HG03469 (cell line): ENCODE data around the gene IGFBP3.
A peak's percentile ranks its signal among the peaks of the same experiment; 100 is the strongest.

Experiments used
- ATAC-seq: cut with Tn5 transposase; IDR thresholded peaks from one replicate; pipeline ENCODE4 v1.9.1; 2021; ENCODE audit warnings: mild to moderate bottlenecking, moderate library complexity, moderate number of reproducible peaks; ENCODE audit not compliant: unreplicated experiment

The IGFBP3 gene

DNA sequence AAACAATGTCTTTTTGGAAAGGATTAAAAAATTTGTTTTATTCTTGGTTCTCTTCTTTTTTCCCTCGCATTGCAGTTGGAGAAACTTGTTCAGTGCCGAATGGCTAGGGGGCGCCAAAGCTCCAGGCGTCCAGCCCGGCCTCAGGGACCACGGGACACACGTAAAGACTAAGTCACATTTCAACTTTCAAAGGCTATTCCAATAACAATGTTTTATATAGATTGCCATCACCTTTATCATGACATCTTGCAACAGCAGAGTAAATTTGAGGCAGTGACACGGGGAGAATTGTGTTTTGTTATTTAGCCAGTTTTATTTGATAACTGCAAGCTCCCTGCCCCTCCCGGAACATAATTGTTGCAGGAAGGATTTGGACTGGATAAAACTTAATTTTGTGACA, 2.2 kb upstream of the IGFBP3 start:
- ATAC-seq = no peak

- ATAC-seq = no peak
Measured at GRCh38 chr7:45922810-45923209, 1.7 kb upstream of the IGFBP3 start.

DNA sequence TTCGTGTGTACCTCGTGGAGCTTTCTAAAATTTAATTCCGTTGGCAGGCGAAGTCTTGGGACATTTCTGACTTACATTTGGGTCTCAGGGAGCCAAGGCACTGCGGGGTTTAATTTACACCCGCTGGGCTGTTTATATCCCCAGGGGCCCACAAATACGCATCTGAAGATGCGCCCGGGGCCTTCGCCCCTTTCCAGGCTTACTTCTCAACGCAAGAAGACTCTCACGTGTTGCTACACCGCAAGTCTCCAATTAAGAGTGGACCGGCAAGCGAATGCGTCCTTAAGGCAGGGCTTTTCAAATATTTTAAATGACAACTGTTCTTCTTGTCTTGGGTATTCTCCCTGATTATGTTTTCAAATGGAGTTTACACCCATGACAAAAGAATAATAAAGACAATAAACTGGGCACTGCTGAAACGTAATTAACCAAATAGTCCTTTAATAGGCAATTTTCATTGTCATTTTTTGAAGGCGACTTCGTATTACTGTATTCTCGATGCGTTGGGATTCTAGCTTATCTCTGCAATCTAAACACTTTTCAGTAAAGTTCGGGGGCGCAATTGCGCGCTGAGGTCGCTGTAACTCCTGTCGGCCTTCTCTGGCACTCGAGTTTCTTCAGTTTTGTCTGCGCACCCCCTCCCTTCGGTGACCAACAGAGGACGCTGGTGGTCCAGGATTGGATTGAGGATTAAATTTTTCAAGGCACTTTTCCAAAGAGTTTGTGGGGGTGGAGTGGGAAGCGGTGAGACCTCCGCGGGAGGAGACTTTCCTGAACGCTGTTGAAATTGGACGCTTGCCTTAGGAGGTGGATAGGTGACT, 837 bp upstream of the IGFBP3 start:
- no peak for ATAC-seq

DNA sequence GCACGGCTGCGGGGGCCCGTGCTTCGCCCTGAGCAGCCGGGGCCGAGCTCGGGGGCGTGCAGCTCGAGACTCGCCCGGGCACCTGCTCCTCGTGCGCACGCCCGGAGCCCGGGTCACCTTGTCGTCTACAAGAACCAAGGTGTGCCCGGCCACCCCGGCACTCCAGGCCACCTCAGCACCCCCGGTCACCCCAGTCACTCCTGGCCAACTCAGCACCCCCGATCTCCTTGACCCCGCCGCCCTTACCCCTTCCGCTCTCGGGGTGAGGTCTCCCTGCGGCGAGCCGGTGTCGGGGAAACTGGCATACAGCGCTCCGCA, 268 bp upstream of the IGFBP3 start:
- no peak for ATAC-seq

DNA sequence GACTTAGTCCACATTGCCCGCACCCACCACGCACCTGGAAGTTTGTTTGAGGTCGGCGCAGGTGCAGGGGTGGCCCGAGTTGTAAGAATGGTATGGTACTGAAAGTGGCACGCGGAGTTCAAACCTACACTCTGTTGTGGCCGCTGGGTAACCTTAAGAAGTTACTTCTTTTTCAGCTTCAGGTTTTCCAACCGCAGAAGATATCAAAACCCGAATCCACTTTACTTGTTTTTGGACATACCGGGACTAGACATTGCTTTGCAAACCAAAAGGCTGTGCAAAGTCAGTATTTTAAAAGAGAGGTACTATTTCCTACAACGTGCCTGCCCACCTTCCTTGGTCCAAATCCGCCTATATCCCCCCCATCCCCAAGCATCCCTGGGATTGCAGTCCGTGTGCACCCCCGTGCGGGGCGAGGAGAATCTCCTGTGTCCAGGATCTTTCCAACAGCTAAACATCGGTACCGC, 1.0 kb downstream of the IGFBP3 start:
- ATAC-seq = no peak

DNA sequence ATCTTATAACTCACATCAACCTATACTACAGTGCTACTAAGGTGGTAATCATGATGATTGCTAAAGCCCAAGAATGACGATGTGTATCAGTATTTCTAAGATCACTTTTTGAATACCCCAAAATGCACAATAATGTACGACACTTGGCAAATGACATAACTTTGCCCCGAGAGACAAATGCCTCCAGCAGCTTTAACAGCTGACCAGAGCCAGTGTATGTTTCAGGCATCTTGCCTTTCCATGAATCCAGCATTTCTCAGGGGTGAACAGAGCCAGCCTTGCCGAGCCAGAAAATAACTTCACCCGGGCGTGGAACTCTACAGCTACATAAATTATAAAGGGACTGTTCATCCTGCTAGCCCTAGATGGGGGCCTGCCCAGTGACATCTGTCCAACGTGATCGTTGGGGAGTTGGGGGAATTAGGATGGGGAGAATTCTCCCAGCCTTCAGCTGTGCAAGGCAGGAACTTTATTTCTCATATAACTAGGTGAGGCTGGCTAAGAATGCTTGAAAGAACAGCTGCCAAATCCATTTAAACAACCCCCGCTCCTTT, 1.8 kb downstream of the IGFBP3 start:
- no peak for ATAC-seq

GRCh38 chr7:45918556-45918955, 2.5 kb downstream of the IGFBP3 start:
- no peak for ATAC-seq

DNA sequence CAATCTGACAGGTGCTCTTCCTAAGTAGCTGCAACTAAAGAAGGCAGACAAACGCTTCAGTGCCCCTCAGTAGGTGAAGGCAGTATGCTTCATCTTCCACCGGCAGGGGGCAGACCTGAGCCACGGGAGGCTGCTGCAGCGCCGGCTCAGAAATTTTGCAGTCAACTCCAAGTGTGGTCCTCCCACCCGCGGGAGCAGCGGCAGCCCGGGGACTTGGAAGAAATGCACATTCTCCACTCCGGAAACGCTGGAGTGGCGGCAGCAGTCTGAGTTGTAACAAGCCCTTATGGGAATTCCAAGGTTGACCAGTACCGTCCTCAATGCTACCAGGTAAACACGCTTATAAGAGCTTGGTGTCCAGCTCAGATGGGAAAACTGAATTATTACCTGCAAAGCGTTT, 3.4 kb downstream of the IGFBP3 start:
- ATAC-seq = peak; percentile 63

DNA sequence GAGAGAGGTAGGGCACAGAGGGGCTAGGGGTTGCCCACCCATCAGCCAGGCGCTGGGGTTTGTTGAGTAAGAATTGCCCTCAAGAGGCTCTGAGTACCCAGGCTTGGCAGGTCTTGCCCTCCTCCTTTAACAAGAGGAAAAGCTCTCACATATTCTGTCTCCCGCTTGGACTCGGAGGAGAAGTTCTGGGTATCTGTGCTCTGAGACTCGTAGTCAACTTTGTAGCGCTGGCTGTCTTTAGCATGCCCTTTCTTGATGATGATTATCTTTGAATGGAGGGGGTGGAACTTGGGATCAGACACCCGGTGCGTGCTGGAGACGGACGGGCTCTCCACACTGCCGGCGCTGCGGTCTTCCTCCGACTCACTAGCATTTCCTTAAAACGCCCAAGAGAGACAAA, 4.0 kb downstream of the IGFBP3 start:
- ATAC-seq = no peak

DNA sequence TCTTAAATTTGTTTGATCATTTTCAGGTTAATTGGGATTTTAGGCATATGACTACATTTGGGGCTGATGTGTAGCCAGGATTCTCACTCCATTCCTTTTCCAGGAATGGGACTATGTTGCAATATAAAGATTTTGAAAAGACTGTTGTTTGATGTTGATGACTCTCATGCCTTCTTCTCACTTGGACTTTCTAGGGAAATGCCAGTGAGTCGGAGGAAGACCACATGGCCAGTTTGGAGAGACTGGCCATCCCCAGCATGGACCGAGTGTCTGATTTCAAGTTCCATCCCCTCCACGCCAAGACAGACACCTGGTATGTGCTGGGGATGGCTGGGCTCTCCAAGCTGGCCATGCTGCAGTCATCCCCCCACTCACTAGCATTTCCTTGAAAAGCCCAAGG, 5.5 kb downstream of the IGFBP3 start:
- ATAC-seq = no peak

- no peak for ATAC-seq
Measured at GRCh38 chr7:45914911-45915310, 6.2 kb downstream of the IGFBP3 start.

- ATAC-seq = no peak
Measured at GRCh38 chr7:45912972-45913371, 8.1 kb downstream of the IGFBP3 start.

DNA sequence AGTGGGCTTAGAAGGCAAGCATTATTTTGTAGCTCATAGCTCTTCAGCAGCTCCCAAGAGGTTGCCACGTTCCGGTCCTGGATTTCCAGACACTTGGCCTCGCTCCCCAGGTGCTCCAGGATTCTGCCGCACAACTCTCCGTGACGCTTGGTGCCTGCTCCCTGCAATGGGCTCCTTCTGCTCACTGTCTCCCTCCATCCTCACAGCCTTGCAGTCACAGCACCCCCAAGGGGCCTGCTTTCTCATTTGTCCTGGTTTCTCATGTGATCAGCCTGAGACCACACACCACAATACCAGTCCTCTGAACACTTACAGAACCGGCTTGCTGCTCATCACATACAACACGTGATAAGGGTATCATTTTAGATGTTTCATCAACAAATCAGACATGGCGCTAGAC, 9.8 kb downstream of the IGFBP3 start:
- ATAC-seq = no peak

- ATAC-seq = no peak
Measured at GRCh38 chr7:45910855-45911254, 10.2 kb downstream of the IGFBP3 start.

DNA sequence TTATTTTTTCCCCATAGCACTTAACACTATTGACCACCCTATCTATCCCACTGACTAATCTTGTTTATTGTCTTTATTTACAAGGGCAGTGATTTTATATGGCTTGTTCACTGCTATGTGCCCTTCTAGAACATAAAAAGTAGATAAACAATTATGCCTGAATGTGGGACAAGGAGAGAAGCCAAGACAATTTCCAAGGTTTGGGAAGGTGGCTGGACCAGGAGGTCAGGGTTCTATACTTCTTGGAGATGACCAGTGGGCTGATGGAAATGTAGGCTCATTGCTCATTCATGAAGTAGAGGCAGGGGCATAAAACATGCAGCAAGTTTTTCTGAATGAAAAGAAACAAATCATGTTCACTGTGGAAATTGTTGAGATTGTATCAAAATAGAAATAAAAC, 11.5 kb downstream of the IGFBP3 start:
- ATAC-seq = no peak

GRCh38 chr7:45902820-45903219, 18.3 kb downstream of the IGFBP3 start:
- ATAC-seq = no peak

DNA sequence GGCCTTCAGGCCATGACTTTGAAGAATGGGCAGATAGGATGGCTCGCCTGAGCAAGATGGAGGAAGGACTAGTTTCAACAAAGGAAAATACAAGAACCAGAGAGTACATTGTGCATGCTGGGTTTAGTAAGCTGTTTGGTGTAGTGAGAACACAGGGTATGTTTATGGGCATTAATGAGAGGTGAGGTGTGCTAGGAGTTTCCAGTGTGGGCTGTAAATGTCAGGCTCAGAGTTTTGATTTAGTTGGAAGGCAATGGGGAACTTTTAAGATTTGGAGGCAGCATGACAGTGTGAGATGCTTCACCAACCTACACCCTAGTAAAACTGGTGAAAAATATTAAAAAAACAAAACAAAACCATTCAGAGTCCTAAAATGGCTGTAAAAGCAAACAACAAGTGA, 19.5 kb downstream of the IGFBP3 start:
- ATAC-seq = no peak

- no peak for ATAC-seq
Measured at GRCh38 chr7:45898222-45898621, 22.9 kb downstream of the IGFBP3 start.

- ATAC-seq = no peak
Measured at GRCh38 chr7:45897042-45897690, 23.9 kb downstream of the IGFBP3 start.

DNA sequence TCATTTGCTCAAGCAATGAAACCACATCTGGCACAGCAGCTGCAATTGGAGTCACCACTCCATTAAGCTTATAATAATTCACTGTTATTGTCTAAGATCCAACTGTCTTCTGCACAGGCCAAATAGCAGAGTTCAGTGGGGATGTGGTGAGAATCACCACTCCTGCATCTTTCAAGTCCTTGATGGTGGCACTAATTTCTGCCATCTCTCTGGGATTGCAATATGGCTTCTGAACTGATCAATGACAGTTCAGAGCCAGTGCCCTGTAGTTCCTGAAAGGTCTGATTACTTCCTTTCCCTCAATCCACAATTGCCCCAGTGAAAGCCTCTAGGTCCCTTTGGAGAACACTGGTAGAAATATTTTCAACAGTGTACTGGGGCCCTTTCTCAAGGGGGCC, 26.4 kb downstream of the IGFBP3 start:
- ATAC-seq = no peak

- ATAC-seq = no peak
Measured at GRCh38 chr7:45893996-45894664, 26.9 kb downstream of the IGFBP3 start.
